ENCODE results near the gene OTOG.
A peak's percentile ranks its signal among the peaks of the same experiment; 100 is the strongest.

The OTOG gene

DNA sequence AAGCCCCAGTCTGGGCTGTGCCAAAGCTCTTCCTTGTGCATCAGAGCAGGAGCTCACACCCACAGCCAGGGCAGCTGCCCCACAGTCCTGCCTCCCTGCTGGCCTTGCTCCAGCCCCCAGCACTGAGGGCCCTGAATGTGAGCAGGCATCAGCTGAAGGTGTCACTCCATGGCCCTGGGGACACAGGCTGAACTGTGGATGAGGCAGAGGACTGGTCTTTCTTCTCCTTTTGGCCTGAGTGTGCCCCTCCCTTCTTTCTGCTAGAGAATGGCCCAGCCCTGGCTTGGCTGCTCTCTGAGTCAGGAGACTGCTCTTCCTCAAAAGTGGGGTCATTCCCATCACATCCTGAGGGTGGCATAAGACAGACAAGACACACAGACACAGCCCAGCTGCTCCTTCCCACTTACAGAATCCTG lies 16.2 kb downstream of the OTOG start:
- DNase-seq: peak; percentile 44

DNA sequence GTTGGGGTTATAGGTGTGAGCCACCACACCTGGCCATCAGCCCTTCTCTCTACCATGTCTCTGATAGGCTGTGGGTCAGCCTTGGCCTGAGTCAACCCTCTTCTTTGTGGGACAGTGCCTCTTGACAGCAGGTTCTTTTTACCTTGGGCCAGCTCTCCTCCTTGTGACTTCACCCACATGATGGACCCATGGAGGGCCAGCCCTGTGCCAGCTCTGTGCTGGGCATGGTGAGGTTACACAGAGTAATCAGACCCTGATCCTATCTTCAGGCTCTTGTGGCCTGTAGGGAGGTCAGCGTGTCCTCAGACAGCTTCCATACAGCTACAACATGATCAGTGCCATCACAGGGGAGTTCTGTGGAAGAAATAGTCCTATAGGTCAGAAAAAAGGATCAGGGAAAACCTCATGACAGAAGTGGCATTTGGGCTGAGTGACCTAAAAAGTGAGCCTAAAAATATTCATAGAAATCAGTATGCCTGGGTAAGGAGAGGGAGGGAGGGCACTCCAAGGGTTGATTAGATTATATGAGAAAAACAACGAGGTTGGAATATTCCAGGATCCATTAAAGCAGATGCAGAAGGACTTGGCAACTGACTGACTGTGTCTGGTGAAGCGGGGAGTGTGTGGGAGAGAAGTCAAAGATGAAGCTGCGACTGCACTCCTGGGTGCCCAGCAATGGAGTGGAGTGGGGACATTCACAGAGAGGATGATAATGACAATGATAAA lies 17.1 kb downstream of the OTOG start:
- no peak for DNase-seq

DNA sequence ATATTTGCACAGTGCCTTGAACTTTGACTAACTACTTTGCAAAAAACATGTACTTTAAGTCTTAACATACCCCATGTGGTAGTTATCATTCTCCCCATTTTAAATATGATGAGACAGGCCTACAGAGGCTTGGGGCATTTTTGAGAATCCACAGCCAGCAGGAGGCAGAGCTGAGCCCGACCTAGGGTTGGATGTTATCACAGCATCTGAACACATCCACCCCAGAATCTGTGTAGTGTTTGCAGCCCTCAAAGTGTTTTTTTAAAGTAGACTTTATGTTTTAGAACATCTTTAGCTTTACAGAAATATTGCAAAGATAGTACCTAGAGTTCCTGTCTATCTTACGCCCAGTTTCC lies 17.6 kb downstream of the OTOG start:
- no peak for DNase-seq

DNA sequence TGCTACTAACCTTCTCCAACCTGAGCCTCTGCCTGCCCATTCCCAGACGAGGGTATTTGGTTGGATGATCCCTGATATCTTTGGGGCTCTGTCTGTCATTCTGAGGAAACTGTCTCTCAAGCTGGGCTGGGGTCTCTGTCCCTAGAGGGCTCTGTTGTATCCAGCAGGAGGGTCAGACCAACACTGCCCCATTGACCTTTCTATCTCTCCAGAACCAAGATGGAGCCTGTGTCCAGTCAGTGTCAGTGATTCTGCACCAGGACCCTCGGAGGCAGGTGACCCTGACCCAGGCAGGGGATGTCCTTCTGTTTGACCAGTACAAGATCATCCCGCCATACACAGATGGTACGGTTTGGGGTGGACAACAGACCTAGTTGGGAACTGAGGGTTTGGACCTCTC lies 21.9 kb downstream of the OTOG start:
- no peak for DNase-seq

DNA sequence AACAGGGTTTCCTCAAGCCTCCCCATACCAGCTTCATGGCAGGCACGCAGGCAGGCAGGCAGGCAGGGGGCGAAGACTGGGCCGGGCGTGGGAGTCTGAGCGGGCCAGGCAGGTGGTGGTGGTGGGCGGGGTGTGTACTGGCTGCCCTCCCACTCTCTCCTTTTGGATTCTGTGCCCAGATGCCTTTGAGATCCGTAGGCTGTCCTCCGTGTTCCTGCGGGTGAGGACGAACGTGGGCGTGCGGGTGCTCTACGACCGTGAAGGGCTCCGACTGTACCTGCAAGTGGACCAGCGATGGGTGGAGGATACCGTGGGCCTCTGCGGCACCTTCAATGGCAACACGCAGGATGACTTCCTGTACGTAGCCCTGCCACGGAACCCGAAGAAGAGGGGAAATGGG lies 23.0 kb downstream of the OTOG start:
- DNase-seq: no peak

DNA sequence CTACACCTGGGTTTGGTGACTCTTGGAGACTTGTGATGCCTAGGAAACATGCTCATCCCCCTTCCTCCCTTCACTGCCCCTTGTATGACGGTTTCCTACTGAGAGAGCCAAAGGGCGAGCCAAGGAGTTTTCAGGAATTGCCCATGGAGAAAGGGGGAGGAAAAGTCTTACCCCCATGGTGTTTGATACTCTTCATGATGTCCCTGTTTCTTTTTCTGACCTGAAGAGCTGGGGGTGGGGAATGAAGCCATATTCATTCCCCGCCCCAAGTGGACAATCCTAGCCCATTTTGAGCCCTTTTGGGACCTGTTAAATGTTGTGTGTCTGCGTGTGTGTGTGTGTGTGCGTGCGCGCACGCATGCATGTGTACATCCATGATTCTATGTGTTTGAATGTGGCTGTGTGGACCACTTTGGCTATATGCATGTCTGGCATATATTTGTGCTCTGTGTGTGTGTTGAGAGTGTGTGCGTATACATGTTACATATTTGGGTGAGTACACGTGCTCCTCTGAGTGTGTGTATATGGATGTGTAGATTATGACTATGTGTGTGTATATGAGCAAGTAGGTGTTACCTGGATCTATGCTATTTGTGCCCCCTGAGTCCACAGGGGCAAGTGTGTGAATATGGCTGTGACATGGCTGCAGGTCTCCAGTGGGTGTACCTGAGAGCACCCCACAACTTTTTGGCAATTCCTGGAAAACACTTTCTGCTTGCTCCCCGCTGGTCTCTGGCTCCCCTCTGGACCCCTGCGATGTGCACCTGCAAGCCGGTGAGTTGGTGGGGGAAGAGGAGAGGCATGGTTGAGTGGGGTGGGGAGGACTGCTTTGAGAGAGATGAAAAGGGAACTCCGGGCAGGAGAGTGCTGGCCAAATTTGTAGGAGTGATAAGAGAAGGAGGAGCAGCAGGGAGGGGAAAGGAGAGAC lies 24.6 kb downstream of the OTOG start:
- no peak for DNase-seq

DNA sequence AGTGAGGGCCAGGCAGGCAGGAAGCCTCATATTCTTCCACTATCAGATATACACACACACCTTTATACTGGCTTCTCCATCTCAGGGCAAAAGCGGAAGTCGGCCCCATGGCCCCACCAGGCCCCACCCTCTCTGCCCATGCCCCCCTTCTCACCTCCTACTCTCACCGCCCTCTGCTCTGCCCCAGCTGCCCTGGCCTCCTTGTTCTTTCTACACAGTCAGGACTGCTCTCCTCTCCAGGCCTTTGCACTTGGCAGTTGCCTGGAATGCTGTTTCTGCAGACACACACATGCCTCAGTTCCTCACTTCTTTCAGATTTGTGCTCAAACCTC lies 25.3 kb downstream of the OTOG start:
- no peak for DNase-seq

DNA sequence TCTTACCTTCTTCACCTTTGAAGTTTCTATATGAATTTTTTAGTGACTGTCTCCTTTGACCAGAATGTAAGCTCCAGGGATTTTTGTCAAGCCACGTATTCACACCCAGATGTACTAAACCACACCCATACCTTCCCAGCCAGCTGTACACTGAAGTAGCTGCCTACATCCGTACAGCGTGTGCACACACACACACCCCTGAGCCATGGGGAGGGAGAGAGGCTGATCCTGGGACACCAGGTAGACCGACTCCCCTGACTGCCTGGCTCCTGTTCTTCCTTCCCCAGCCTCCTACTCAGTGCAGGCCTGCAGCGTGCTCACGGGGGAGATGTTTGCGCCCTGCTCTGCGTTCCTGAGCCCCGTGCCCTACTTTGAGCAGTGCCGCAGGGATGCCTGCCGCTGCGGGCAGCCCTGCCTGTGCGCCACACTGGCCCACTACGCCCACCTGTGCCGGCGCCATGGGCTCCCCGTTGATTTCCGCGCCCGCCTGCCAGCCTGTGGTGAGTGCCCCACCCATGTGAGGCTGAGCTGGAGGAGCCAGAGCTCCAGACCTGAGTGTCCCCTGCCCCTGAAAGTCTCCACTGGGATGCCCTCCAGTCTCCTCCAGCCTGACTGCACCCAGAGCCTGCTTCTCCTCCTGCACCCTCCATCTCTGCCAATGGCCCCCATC lies 25.9 kb downstream of the OTOG start:
- no peak for DNase-seq

DNA sequence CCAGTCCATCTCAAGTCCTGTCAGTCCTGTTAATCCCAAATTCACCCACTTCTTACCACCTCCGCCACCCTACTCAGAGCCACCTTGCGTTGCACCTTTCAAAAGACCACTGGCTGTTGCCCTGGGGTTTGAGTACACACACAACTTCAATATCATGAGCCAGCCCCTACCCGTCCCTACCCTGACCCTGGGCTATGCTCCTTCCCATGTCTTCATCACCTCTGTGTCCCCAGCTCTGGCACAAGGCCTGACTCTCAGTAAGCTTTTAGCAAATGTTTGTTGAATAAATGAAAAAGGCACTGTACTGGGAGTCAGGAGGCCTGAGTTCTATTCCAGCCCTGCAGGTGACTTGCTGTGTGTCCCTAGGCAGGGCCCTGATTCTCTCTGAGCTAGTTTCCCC lies 26.5 kb downstream of the OTOG start:
- no peak for DNase-seq

DNA sequence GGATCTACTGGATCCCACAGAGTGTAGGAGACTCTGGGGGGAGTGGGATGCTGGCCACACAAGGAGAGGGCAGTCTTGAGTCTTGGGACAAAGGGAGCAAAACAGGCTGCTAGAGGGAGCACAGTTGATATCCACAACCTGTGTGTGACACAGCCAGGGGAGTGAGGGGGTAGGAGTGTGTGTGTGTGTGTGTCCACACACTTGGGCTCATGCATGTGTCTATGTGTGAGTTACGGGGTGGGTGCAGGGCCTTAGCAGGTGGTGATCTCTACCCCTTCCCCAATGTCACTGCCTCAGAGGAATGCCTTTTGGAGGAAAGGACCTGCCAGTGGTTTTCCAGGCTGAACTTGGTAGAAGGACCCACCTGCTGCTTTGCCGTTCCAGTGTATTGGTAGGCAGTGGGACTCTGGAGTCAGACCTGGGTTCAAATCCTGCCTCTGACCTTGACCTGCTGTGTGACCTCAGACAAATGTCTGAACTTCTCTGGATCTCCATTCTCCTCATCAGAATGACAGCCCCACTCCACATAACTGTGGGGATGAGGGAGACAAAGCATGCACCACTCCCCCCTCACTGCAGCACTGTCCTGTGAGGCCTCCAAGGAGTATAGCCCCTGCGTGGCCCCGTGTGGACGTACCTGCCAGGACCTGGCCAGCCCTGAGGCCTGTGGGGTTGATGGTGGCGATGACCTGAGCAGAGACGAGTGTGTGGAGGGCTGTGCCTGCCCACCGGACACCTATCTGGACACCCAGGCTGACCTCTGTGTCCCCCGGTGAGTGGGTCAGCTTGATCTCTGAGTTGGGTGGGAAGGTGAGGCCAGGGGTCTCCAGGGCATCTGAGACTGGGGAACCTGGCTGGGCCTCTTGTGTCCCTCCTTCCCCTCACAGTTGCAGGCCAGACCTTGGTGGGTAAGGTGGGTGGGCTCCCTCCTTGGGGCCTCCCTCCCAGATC lies 27.4 kb downstream of the OTOG start:
- no peak for DNase-seq

DNA sequence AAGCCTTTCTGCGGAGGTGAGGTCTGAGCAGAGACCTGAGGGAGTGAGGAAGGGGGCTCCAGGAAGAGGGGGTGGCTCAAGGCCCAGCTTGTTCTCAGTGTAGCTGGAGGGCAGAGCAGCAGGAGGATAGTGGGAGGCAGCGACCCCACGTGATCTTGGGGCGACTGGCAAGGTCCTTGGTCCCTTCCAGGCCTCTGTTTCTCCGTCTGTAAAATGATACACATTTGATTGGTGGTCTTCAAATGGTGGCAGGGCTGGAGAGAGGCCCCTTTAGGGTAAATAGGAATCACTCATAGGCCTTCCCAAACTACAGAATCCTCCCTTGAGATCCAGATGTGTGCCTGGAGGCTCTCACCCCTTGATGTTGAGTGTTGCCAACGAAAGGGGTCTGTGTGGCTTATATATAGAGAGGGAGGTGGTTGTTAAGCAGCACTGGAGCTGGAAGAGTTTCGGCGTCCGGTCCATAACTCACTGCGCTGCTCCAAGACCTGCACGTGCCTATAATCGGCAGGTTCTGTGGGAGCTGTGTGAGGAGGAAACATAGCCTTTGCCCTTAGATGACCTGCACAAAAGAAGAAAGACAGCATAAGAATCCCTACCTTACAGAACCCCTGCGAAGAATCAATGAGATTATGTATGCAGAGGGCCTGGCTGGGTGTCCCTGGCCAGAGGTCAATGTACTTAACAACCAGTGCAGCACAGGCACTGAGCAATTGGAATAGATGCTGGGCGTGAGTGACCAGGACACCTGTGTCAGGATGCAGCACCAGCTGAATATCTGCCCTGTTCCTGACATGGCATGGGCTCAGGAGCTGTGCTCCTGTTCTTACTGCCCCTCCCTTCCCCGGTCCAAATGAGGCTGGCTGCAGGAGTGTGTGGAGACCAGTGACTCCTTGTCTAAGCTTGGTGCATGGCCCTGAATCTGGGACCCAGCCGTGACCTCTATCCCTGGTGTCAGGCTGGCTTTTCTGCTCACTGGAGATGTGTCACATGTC lies 28.7 kb downstream of the OTOG start:
- no peak for DNase-seq

DNA sequence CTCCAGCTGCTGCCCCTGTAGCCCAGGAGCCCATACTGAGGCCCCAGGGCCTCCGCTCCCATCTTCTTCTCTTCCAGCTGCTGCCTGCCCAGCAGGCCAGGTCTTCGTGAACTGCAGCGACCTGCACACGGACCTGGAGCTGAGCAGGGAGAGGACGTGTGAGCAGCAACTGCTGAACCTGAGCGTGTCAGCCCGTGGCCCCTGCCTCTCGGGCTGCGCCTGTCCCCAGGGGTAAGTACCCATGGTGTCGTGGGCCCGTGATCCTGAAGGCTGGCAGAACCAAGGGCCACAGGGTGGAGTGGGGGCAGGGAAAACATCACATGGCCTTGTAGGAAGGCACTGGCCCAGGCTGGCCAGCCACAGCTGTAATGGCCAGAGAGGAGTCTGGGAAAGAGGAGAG lies 31.2 kb downstream of the OTOG start:
- no peak for DNase-seq

DNA sequence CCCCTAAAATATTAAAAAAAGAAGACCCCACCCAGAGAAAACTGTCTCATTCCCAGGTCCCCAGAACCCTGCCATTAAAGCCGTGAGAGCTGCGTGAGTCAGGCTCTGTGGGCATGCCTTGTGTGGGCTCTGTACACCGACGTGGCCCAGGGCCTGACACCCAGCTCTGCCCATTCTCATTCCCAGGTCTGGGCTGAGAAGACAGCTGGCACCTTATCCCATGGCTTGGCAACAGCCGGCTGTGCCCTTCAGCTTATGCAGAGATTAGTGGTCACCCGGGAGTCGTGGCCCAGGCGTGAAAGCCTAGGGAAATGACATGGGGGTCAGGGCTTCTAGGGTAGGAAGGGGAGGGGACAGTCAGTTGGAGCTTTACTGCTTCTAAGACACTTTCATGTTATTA lies 31.9 kb downstream of the OTOG start:
- no peak for DNase-seq

DNA sequence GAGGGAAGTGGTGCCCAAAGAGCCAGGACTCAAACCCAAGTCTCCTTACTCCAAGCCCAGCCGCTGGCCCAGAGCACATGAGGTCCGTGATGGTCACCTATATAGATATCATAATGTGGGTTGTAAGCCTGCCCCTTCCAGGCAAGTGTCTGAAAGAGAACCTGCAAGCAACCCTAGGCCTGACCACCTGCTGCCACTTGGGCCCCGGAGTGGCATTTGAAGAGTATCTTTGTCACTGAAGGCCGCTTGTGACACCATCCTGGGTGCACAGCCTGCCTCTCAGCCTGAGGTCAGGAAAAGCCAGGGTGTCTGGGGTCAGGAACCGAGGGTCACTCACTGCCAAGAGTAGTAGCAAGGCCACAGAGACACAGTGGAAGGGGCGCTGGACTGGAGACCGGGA lies 32.4 kb downstream of the OTOG start:
- DNase-seq: no peak

DNA sequence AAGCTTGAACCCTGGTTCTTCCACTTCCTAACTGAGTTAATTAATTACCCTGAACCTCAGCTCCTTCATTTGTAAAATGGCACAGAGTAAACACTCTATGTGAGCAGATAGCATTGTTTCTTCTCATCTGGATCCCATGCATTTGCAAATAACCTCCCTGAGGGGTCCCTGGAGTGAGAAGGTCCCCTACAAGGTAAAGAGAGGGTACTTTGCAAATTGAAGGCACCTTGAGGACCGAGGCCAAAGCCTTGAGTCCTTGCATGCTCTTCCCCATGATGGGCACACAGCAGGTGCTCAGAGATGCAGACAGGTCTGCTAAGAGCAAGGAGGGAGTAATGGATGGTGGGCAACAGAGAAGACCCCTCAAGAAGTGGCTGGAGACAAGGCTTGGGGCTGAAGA lies 33.2 kb downstream of the OTOG start:
- no peak for DNase-seq

DNA sequence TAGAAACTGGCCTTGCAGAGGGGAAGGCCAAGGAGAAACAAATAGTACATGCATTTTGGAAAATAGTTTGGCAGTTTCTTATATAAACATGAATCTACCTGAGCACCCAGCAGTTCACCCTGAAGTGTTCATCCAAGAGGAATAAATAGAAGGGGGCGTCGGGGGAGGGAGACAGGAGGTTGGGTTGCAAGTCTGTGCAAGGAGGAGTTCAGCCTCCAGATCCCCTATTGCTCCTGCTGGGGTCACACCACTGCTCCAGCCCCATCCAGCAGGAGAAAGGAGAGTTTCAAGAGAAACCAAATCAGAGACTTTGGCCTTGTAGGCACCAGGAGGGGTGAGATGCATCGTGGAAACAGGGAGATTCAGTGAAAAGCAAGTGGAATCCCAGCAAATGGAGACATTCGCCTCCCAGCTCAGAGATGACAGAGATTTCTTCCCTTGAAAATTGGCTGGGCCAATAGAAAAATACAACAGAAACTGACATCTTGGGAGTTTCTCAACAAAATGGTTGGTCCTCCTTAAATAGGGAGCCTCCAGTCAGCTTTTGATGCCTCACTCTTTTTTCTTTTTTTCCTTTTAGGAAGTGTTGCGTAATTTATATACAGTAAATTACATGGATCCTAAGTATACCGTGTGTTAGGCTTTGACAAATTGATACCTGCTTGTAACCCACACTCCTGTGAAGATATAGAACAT lies 34.1 kb downstream of the OTOG start:
- no peak for DNase-seq

DNA sequence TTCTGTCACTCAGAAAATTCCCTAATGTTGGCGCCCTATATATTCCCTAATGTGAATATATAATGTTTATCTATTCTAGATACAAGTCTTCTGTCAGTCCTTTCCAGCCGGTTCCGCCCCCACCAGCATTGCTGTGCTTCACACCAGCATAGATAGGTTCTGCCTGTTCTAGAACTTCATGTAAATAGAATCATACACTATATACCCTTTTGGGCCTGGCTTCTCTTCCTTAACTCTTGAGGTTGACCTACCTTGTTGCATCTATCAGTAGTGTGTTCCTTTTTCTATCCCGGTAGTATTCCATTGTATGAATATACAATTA lies 34.6 kb downstream of the OTOG start:
- DNase-seq: no peak

DNA sequence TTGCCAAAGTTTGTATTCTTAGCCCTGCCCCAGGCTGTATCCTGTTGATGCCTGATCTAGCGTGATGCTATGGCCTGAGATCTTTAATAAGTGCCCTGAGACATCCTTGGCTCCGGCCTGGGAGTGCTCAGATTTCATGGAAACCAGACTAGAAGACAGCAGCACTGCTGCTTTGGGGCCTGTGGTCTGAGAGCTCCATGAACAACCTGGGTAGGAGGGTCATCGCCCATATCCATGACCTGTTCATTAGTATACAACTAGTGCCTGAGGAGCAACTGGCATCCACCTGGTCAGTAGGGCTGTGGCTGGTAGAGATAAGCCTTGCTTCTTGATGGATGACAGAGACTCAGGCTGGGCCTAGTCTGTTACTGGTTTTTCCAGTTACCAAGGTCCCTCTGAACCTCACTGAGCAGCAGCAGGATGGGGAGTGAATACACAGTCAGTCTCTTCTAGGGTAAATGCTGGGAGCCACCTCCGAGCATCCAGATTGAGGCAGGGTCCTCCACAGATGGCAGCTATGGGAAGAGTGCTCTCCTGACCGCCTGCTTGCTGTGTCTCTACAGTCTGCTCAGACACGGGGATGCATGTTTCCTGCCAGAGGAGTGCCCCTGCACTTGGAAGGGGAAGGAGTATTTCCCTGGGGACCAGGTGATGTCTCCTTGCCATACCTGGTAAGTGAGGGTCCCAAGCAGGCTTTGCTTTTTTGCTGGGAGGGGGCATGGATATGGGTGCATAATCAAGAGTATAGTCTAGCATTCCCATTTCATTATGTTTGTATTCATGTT lies 39.0 kb downstream of the OTOG start:
- DNase-seq: no peak

DNA sequence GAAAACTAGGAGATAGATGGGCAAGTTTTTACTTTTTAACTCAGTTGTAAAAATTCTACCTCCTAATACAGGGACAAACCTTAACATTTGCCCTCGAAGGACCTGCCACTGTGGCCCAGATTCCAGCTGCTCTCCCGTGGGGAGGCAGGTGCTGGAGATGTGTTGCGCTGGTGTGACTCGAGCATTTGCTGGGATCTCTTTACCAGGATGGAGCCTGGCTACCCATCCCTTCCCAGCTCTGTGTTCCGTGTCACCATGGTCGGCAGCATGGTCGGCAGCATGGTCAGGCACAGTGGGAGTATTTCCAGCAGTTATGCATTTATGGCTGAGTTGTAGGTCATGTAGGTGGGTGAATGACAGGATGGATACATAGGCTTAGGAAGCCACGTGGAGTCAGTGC lies 41.1 kb downstream of the OTOG start:
- no peak for DNase-seq

DNA sequence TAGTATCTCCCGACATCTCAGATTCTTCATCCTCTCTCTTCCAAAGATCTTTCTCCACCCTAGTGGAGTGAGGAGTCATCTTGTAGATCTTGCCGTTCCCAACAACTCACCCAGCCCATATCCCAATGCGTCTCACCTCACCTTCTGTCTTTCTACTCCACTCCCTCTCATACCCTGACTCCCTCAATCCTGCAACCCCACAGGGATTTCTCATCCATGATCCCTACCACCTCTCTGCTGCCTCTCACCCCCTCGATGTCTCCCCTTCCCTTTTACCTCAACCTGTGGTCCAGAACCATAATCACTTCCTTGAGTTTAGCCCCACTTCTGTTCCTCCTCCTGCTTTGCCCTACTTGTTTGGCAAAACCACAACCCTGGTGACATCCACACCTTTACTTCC lies 41.7 kb downstream of the OTOG start:
- DNase-seq: no peak

All from NCI-H2029 (cell line).